ENCODE results near the gene SETX. TPM values are rescaled to one million over a fixed set of nuclear protein-coding genes. Genes with fewer than 3 reads are reported as not detected.
"Not testable (repeated sequence)": the region's sequence is repeated elsewhere in the genome, so short reads cannot be mapped to it uniquely, and the experiment has no call there.

Gene SETX
- total and polyA plus RNA-seq, 10 of the 15 experiments (the other 5 are each of a cell fraction or from before 2014, with no cell fraction given): 15.8 to 75.7 (median 37.0) TPM

DNA sequence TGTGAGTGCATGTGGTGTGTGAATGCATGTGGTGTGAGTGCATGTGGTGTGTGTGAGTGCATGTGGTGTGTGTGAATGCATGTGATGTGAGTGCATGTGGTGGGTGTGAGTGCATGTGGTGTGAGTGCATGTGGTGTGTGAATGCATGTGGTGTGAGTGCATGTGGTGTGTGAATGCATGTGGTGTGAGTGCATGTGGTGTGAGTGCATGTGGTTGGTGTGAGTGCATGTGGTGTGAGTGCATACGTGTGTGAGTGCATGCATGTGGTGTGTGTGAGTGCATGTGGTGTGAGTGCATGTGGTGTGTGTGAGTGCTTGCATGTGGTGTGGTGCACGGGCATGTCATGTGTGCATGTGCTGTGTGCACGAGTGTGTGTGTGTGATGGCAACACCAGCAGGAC, 23.6 kb upstream of the SETX start:
- H3K4me3 ChIP-seq; in situ Hi-C loops (cut with MboI); intact Hi-C loops (cut with micrococcal nuclease; ENCODE audit: unreplicated experiment); H3K27ac ChIP-seq (ENCODE audit: control insufficient read depth, insufficient read depth); DNase-seq (ENCODE audit: low read depth, low spot score); H3K27me3 ChIP-seq (replicated peaks in 1 of 2; ENCODE audit: control insufficient read depth in 2 of 2, insufficient read depth in 2 of 2, low read length in 1 of 2); H3K9ac ChIP-seq (ENCODE audit: control insufficient read depth, insufficient read depth, low read length); H4K20me1 ChIP-seq (ENCODE audit: control insufficient read depth, insufficient read depth); BruUV-seq (replicated peaks); FAIRE-seq; H3K79me2 ChIP-seq (ENCODE audit: control insufficient read depth, insufficient read depth, low read length); H2AFZ ChIP-seq (ENCODE audit: control insufficient read depth, low read depth, low read length); CTCF ChIA-PET; RAD21 ChIA-PET (ENCODE audit: unreplicated experiment); ATAC-seq; H3K4me2 ChIP-seq (ENCODE audit: control insufficient read depth, insufficient read depth); H3K9me3 ChIP-seq (replicated peaks; ENCODE audit: control insufficient read depth, insufficient read depth, low read length): not testable (repeated sequence)
- POLR2A ChIA-PET: interaction anchor here (6.3 kb wide), 1 partner anchor 26 kb away, joined by 96 read pairs; the partner anchor contains the start of gene SETX
- 96% methylated on average over 3 of the region's 3 CpGs for WGBS (ENCODE audit: insufficient coverage, insufficient replicate concordance, low lambda C conversion rate, missing lambda C conversion rate)
- Histone ChIP-seq H3K4me1 (ENCODE audit: control insufficient read depth, insufficient read depth, low read length) (peaks cover 28% of the 10 kb centered on the region), H3K36me3 (ENCODE audit: control insufficient read depth in 2 of 2, insufficient read depth in 2 of 2, low read length in 1 of 2) (peaks cover 14 to 18% of the 10 kb centered on the region in 2 experiments)
- SMC1A ChIA-PET (ENCODE audit: uncharacterized antibody, unreplicated experiment): interaction anchor here (7.6 kb wide), 1 partner anchor 27 kb away, joined by 131 read pairs; the partner anchor contains the start of gene SETX
- TF ChIP-seq POLR2A (IDR thresholded peaks at IDR 0.05; ENCODE audit: low read depth, low read length): peak; percentile 41; the same call in 1 of the 2 replicates

DNA sequence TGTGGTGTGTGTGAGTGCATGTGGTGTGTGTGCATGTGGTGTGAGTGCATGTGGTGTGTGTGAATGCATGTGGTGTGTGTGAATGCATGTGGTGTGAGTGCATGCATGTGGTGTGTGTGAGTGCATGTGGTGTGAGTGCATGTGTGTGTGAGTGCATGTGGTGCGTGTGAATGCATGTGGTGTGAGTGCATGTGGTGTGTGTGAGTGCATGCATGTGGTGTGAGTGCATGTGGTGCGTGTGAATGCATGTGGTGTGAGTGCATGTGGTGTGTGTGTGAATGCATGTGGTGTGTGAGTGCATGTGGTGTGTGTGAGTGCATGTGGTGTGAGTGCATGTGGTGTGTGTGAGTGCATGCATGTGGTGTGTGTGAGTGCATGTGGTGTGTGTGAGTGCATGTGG, 23.0 kb upstream of the SETX start:
- H3K9me3 ChIP-seq (replicated peaks; ENCODE audit: control insufficient read depth, insufficient read depth, low read length); BruUV-seq (replicated peaks); in situ Hi-C loops (cut with MboI); H2AFZ ChIP-seq (ENCODE audit: control insufficient read depth, low read depth, low read length); RAD21 ChIA-PET (ENCODE audit: unreplicated experiment); H3K27ac ChIP-seq (ENCODE audit: control insufficient read depth, insufficient read depth); H3K79me2 ChIP-seq (ENCODE audit: control insufficient read depth, insufficient read depth, low read length); ATAC-seq; H3K9ac ChIP-seq (ENCODE audit: control insufficient read depth, insufficient read depth, low read length); FAIRE-seq; H3K4me3 ChIP-seq; DNase-seq (ENCODE audit: low read depth, low spot score); H3K27me3 ChIP-seq (replicated peaks in 1 of 2; ENCODE audit: control insufficient read depth in 2 of 2, insufficient read depth in 2 of 2, low read length in 1 of 2); POLR2A ChIA-PET; SMC1A ChIA-PET (ENCODE audit: uncharacterized antibody, unreplicated experiment); CTCF ChIA-PET; H4K20me1 ChIP-seq (ENCODE audit: control insufficient read depth, insufficient read depth); H3K4me2 ChIP-seq (ENCODE audit: control insufficient read depth, insufficient read depth); intact Hi-C loops (cut with micrococcal nuclease; ENCODE audit: unreplicated experiment): not testable (repeated sequence)
- Histone ChIP-seq H3K36me3 (ENCODE audit: control insufficient read depth in 2 of 2, insufficient read depth in 2 of 2, low read length in 1 of 2) (peaks cover 14 to 18% of the 10 kb centered on the region in 2 experiments), H3K4me1 (ENCODE audit: control insufficient read depth, insufficient read depth, low read length) (peaks cover 28% of the 10 kb centered on the region)
- WGBS (ENCODE audit: insufficient coverage, insufficient replicate concordance, low lambda C conversion rate, missing lambda C conversion rate): 96% methylated on average over 2 of the region's 2 CpGs

All from GM12878 (cell line).